Posterior cingulate gyrus (tissue), 11 donors: ENCODE results near the gene IFNGR1.
"Not testable (repeated sequence)": the region's sequence is repeated elsewhere in the genome, so short reads cannot be mapped to it uniquely, and the experiment has no call there.

Experiments
- DNase-seq, 10 donors: peaks; one replicate each; pipeline versions ENCODE4 v3.0.0 to v3.0.0-alpha.2; 2020 to 2021; ENCODE audit warnings: mixed read lengths in 3 of 10
- intact Hi-C: fragments of 100-400 bp; cut with DNase I; formaldehyde crosslinking; loops from one replicate; pipeline ENCODE4 v1.15.1; 2023

IFNGR1 gene

DNA sequence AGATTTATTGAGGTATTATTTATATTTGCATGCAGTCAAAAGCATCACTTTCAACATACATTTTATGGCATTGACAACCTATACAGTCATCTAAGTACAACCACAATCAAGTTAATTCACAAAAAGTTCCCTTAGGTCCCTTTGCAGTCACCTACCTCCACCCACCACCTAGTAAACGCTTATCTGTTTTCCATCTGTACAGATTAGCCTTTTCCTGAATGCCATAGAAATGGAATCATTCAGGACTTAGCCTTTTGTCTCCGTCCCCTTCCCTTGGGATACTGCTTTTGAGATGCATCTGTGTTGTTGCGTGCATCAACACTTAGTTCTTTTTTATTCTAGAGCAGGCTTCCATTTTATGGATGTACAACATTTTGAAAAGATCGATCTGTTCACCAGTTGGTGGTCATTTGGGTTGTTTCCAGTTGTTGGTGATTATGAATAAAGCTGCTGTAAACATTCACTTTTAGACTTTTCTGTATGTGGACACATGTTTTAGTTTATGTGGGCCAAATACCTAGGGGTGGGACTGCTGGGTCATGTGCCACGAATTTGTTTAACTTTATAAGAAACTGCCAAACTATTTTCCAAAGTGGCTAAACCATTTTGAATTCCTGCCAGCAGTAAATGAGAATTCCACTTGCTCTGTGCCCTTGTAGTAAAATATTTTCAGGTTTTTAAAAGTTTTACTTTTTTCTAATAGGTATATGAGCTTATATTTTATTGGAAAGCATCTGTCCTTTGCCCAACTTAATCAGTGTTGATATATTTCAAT lies 17.6 kb upstream of the IFNGR1 start:
- intact Hi-C loops, result no loop called here
- DNase-seq, result no peak

- intact Hi-C loops, result no loop called here
- DNase-seq, result no peak
Measured at GRCh38 chr6:137235686-137236085, 16.5 kb upstream of the IFNGR1 start.

- DNase-seq, result no peak
- intact Hi-C loops, result no loop called here
Measured at GRCh38 chr6:137233911-137234863, 15.0 kb upstream of the IFNGR1 start.

DNA sequence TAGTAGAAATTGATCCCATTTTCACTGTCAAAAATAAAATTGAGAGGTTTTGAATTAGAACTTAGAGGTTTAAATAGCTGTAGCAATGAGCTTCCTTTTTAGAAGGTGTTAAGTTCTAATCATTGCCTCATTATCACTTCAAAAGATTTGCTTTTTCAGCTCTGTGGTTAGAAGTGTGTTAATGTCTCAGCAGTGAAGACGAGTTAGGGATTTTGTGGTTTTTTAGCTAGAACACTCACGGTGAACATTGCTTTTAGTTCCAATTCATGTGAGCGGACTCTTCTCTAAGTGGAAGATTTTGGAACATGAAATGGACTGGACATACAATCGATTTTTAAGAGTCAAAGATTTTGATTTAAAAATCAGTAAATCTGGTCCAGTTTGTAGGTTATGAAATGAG lies 12.7 kb upstream of the IFNGR1 start:
- no peak for DNase-seq
- intact Hi-C loops, result no loop called here

- no peak for DNase-seq
- intact Hi-C loops, result no loop called here
Measured at GRCh38 chr6:137230956-137231555, 11.9 kb upstream of the IFNGR1 start.

- DNase-seq, result no peak
- intact Hi-C loops, result no loop called here
Measured at GRCh38 chr6:137230547-137230946, 11.4 kb upstream of the IFNGR1 start.

DNA sequence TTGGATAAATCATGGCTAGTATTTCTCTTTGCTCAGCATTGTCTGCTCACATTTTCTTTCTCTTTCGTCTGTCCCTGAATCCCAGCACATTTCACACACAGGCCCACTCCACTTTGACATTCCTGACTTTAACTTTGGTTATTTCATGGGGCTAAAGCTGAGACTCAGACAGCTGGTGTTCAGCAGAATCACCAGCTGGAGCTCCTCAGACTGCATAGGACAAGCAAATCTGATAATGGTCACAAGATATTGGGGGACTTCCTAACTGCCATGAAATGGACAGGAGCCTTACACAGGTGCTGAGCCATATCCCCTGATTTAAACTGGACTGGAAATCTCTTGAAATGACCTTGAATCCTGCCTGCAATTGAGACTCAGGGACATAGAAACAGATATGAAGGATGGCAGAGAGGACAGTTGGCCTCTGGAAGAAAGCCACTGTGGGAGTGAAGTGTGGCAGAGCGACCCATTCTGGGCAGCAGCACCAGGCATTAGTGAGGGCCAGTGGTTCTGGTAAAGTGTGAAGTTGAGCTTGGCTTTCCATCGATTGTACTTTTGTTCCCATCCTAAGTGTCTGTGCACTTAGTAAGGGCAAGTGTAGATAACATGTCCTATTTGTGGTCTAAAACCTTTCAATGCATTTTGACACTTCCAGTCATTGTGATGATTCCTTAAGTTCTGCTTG lies 10.0 kb upstream of the IFNGR1 start:
- no peak for DNase-seq
- intact Hi-C loops, result no loop called here

- DNase-seq, result no peak
- intact Hi-C loops, result no loop called here
Measured at GRCh38 chr6:137227871-137228302, 8.7 kb upstream of the IFNGR1 start.

DNA sequence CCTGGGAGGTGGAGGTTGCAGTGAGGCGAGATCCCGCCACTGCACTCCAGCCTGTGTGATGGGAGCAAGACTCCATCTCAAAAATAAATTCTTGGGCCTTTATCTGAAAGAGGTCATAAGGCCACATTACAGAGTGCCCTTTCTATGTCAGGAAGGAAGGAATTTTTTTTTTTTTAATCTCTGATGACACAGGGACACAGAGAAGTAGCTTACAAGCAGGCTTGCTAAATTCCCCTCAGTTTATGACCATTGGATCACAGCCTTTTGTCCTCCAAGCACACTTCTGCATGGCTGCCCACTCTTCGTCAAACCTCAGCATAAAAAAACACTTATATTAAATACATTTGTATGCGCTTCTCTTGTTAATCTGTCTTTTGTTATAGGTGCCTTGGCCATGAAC lies 7.5 kb upstream of the IFNGR1 start:
- intact Hi-C loops, result no loop called here
- DNase-seq, result no peak

DNA sequence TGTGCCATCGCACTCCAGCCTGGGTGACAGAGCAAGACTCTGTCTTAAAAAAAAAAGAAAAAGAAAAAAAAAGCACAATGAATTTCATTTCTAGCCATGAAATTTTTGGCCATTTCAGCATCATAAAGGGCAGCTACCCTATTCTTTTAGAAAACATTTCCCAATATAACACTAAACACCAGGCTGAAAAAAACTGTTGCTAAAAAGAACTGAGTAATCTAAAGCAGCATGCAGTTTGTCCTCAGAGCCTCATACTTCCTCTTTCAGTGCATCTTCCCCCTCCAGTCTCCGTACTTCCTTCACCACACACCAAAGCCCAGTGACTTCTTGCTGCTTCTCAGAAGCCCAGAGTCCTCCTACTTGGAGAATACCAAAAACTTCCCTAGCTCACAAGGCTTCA lies 5.6 kb upstream of the IFNGR1 start:
- intact Hi-C loops, result no loop called here
- DNase-seq, result no peak

DNA sequence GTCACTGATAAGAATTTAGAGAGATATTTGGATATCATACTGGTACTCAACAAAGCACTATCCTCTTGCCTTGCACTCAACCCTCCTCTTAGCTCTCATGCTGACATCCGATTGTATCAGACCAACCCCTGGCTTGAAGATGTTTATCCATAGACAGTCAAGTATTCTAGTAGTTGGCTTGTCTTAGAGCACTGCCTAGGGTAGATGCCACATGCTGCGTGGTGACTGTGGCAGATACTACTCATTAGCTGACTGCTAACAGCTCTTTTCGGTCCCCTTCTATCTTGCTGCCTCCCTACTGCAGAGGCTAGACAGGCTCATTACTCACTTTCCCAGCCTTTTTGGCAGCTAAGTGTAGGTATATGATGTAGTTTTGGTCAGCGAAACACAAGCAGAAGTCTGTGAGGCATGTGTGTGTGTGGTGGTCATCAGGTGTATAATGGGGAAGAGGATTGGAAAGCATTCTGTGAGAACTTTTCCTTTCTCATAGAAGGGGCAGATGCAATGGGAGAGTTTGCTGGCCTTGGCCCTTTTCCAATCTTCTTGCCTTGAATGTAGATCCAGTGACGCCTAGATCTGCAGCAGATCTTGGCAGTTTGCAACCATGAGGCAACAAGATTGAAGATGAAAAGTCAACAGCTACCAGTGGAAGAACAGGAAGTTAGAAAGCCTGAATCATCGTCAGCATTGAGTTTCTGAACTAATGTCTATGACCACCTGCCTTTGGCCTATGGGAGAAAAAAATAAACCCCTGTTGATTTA lies 4.4 kb upstream of the IFNGR1 start:
- no peak for DNase-seq
- intact Hi-C loops, result no loop called here

DNA sequence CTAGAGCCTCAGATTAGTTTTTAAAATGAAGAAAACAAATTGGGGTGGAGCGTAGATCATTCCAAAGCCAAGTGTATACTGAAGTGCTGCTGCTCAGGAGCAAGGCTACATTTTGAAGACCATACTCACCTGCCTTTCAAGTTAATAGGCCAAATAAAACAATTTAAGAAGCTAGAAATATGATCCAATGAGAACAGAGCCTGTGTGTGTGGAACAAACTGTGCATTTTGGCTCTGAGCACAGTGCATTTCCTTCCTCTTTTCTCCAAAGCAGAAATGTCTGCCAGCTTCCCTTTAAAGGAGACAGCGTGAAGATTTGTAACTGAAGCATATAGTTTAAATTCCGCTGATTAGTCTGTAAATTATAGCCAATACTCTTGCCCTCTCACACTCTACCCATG lies 3.2 kb upstream of the IFNGR1 start:
- intact Hi-C loops, result no loop called here
- no peak for DNase-seq

- no peak for DNase-seq
- intact Hi-C loops, result no loop called here
Measured at GRCh38 chr6:137219664-137220252, 573 bp upstream of the IFNGR1 start.

DNA sequence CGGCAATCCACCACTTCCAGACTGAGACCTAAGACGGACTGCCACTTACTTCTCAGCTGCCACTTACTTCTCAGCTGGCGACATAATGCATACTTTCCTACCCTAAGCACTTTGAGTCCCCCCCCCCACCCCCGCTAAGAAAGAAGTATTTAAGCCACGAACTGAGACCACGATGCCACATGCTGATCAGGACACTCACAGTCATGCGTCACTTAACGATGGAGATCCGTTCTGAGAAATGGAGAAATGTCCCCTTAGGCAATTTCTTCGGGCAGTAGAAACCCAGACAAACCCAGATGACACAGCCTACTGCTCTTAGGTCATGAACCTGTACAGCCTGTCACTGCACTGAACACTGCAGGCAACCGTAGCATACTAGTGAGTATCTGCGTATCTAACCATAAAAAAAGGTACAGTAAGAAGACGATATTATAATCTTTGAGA lies 690 bp downstream of the IFNGR1 start:
- no peak for DNase-seq
- intact Hi-C loops, result no loop called here

GRCh38 chr6:137217801-137218472 lies 1.2 kb downstream of the IFNGR1 start:
- peak in 1 of 10 donors; percentile 65 for DNase-seq
- intact Hi-C loops, result no loop called here

- DNase-seq, result no peak
- intact Hi-C loops, result no loop called here
Measured at GRCh38 chr6:137216875-137217553, 2.2 kb downstream of the IFNGR1 start.

- intact Hi-C loops, result no loop called here
- no peak for DNase-seq
Measured at GRCh38 chr6:137216106-137216505, 3.1 kb downstream of the IFNGR1 start.

DNA sequence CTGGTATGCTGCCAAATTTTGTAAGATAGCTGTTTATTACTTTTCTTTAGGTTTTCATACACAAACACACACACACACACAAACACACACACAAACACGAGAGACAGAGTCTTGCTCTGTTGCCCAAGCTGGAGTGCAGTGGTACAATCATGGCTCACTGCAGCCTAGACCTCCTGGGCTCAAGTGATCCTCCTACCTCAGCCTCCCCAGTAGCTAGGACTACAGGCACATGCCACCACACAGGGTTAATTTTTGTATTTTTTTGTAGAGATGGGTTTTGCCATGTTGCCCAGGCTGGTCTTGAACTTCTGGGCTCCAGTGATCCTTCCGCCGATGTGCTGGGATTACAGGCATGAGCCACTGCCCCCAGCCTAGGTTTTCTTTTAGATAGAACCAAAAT lies 3.6 kb downstream of the IFNGR1 start:
- intact Hi-C loops, DNase-seq: not testable (repeated sequence)
